HG02852 (cell line): ENCODE measurements around the gene TPRN.
"Not testable (repeated sequence)": the region's sequence is repeated elsewhere in the genome, so short reads cannot be mapped to it uniquely, and the experiment has no call there.

Experiments used
- ATAC-seq: cut with Tn5 transposase; IDR thresholded peaks from one replicate; pipeline ENCODE4 v1.9.1; 2021; ENCODE audit warnings: mild to moderate bottlenecking, moderate library complexity; ENCODE audit not compliant: unreplicated experiment

The TPRN gene, protein sequence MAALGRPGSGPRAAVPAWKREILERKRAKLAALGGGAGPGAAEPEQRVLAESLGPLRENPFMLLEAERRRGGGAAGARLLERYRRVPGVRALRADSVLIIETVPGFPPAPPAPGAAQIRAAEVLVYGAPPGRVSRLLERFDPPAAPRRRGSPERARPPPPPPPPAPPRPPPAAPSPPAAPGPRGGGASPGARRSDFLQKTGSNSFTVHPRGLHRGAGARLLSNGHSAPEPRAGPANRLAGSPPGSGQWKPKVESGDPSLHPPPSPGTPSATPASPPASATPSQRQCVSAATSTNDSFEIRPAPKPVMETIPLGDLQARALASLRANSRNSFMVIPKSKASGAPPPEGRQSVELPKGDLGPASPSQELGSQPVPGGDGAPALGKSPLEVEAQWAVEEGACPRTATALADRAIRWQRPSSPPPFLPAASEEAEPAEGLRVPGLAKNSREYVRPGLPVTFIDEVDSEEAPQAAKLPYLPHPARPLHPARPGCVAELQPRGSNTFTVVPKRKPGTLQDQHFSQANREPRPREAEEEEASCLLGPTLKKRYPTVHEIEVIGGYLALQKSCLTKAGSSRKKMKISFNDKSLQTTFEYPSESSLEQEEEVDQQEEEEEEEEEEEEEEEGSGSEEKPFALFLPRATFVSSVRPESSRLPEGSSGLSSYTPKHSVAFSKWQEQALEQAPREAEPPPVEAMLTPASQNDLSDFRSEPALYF

DNA sequence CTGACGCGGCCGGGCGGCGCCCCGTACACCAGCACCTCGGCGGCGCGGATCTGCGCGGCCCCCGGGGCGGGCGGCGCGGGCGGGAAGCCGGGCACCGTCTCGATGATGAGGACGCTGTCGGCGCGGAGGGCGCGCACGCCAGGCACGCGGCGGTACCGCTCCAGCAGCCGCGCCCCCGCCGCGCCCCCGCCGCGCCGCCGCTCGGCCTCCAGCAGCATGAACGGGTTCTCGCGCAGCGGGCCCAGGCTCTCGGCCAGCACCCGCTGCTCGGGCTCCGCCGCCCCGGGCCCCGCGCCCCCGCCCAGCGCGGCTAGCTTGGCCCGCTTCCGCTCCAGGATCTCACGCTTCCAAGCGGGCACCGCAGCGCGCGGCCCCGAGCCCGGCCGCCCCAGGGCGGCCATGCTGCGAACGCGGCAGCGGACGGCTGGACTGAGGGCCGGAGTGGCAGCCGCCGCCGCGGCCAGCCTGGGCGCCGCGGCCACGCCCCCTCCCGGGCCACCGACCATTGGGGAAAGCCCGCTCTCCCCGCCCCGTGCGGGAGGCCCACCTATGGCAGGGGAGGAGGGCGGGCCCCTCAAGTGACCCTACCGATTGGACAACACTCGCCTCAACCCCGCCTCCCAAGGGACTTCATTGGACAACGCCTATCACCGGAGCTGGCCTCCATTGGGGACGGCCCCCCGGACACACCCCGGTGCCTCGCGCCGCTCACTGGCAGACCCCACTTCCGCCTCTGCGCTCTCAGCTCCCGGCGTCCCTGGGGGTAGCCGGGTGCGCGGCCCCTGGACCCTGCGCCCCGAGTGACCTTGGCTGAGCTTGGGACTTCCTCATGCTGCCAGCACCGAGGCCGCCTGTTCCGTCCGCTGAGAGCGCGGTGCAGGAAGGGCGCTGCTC, at the start of gene TPRN:
Gene TPRN (minus strand): TSS at position 431 of the 894 bp plus-strand sequence. CDS start 30 bp downstream, at position 401.
- peak; percentile 92 for ATAC-seq

DNA sequence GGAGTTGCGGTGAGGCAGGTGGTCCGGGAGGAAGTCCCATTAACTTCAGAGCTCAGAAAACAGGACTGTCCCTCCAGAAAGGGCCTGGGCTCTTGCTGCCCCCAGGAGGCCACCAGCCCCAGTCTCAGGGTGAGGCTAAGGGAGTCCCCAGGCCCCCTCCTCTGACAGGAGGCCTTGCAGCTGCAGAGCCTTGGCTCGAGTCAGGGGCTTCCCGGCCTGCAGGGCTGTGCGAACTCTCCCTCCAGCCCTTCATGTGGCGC, 47.3 kb upstream of the TPRN start:
- ATAC-seq: no peak

DNA sequence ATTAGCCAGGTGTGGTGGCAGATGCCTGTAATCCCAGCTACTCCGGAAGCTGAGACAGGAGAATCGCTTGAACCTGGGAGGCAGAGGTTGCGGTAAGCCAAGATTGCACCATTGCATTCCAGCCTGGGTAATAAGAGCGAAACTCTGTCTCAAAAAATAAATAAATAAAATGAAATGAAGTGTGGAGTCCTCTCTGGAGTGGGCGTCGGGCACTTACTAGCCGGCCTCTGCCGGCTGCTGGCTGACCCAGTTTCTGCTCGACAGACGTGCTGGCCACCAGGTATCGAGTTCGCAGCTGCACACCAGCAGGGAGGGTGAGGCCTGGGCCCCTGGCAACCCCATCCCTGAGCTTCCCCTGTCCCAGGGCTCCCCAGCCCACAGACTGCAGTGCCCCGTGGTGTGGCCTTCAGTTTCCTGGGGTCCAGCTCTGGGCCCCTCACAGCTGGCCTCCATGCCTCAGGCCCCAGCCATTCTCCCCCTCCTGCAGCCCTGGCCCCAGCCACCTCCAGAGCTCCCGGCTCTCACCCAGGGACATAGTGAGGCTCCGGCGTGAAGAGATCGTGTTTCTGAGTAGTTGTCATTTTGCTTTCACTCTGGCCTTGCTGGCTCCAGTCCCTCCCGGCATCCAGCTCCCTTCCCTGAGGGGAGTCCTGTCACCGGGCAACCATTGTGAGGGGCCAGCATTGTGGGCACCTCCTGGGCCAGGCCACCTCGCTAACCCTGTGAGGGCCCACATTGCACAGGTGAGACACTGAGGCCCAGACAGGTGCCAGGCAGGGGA, 46.8 kb upstream of the TPRN start:
- no peak for ATAC-seq

DNA sequence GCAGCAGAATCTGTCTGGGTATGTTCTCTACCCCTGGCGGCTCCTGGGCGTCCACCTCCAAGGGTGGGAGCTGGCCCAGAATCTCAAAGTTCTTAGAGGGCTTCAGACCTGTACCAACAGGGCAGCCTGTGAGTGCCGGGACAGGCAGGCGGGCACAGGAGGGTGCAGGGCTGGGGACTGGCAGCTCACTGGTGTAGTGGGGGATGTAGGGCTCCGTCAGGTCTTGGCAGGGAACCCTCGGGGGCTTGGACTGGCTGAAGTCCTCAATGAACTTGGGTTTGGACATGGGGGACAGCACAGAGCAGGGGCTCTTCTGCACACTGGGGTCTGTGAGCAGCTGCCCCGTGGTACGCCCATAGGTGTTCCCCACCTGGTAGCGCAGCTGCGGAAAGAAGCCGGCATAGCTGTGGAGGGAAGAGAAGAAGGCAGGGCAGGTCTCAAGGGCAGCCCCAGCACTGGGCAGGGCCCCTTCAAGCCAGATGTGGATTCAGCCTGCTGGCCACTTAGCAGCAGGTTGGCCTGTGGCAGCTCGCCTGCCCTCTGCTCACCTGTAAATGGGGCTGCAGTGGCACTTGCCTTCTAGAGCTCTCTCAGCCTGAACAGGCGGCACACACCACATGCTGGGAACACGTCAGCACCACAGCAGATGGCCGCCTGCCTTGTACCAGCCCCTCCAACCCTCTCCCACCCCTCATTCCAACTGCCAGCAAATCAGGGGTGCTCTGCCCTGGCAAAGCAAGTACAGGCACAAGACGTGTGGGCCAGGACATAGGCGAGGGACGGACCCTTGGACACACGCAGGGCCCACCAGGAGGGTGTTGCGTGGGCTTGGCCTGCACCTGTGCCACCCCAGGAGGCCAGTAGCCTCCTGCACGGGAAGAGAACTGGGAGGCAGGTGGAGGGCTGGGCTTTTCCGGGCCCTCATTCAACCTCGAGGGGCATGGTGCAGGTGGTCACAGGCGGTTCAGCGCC, 45.2 kb upstream of the TPRN start:
- no peak for ATAC-seq

DNA sequence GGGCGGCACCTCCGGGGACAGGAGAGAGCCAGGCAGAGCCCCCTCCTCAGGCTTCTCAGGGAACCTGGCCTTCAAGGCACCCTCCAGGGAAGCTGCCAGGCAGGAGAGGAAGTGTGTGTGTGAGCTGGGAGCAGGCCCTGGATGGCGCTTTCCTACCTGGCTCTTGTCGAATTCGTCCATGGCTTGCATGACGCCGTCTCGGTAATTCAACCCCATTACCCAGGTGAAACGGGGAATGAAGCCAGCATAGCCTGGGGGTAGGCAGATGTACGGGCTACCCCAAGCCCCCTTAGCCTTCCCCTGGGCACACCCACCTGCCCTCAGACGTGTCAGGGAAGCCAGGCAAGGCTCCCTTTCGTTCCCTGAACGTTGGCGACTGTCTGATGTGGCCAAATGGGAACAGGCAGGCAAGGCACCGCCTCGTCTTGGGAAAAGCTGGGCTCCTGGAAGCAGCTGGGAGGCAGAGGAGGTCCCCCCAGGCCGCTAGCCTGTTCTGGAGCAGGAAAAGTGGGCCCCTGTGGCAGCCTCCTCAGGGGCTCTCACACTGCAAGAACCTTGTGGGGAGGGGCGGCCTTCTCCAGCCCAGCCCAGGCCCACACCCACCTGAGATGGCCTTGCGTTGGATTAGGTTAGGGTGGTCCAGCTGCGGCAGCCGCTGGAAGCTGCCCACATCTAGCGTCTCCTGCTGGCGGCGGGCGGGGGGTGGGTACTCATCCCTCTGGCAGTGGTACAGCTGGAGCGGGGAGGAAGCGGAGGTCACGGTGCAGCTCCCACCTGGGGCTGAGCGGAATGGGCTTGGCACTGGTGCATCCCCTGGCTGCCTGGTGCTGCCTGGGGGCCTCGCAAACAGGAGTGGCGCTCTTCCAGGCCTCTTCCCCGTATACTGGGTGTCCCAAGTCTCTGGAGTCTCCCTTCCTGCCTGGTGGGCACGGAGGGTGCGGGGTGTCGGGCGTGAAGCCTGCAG, 44.2 kb upstream of the TPRN start:
- no peak for ATAC-seq

DNA sequence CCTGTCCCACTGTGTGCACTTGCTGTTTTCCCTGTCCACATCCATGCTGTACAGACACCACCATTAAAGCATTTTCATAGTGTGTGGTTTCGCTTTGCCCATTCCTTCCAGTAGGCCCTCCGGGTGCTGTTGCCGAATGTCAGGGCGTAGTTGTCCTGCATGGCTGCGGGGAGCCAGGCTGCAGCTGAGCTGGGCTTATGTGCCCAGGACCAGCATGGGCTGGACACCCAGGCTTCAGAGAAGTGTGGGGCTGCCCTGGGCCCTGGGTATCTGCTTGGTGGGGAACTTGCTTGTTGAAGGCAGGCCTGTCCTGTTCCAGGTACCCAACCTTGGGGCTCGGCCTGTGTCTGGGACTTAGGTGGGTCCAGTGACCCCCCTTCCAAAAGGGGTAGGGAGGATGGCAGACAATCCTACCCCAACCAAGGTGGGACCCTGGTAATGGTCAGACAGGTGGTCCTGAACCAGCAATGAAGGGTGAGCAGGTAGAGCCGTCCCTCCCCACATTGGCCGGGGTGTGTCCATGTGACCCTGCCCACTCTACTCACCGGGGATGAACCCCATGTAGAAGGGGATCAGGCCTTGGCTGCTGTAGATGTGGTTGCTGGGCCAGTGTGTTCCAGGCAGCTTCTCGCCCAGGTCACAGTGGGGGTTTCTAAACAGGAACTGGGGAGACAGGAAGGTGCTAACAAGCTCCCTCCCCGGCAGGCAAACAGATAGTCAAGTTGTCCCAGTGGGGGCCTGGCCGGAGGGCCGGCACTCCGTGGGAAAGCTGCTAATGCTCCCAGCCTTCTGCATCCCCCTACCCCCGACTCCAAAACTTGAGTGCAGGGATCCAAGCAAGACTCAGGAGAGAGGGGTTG, 43.3 kb upstream of the TPRN start:
- no peak for ATAC-seq

DNA sequence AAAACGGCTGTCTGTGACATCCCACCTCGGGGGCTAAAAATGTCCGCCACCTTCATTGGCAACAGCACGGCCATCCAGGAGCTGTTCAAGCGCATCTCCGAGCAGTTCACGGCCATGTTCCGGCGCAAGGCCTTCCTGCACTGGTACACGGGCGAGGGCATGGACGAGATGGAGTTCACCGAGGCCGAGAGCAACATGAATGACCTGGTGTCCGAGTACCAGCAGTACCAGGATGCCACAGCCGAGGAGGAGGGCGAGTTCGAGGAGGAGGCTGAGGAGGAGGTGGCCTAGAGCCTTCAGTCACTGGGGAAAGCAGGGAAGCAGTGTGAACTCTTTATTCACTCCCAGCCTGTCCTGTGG, 42.7 kb upstream of the TPRN start:
- not testable (repeated sequence) for ATAC-seq

DNA sequence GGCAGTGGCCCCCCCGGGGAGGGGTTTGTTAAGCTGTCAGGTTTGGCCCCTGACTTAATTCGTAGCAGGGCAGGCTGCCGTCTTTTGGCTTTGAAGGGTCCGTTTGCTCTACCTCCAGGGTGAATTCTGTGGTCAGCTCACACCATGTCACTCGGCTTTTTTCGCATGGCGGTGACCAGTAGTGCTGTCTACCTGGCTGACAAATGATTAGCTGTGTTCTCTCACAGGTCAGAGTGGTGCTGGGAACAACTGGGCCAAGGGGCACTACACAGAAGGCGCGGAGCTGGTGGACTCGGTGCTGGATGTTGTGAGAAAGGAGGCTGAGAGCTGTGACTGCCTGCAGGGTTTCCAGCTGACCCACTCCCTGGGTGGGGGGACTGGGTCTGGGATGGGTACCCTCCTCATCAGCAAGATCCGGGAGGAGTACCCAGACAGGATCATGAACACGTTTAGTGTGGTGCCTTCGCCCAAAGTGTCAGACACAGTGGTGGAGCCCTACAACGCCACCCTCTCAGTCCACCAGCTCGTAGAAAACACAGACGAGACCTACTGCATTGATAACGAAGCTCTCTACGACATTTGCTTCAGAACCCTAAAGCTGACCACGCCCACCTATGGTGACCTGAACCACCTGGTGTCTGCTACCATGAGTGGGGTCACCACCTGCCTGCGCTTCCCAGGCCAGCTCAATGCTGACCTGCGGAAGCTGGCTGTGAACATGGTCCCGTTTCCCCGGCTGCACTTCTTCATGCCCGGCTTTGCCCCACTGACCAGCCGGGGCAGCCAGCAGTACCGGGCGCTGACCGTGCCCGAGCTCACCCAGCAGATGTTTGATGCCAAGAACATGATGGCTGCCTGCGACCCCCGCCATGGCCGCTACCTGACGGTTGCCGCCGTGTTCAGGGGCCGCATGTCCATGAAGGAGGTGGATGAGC, 42.0 kb upstream of the TPRN start:
- ATAC-seq: no peak

DNA sequence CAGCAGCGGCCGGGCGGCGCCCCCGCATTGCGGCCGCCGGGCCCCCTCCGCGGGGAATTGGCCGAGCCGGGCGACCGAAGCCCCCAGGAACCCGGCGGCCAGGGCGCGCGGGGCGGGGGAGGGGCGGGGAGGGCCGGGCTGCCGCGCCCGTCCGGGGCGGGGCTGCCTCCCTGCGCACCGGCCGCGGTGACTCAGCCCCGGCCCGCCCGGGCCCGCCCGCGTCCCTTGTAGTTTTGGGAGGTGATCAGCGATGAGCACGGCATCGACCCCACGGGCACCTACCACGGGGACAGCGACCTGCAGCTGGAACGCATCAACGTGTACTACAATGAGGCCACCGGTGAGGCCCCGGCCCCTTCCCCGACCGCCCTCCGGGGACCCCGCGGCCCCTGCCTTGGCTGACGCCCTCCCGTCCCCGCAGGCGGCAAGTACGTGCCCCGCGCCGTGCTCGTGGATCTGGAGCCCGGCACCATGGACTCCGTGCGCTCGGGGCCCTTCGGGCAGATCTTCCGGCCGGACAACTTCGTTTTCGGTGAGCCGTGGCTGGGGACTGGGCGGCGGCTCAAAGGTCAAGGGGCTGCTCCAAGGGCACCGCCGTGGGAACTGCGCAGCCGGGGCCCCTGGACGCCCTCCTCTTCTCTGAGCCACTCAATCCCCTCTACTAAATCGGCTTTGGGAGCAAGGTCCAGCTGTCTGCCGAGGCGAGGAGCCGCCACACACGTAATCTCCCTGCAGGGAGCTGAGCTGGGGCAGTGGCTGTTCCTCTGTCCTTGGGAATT, 41.1 kb upstream of the TPRN start:
- peak; percentile 10 for ATAC-seq

DNA sequence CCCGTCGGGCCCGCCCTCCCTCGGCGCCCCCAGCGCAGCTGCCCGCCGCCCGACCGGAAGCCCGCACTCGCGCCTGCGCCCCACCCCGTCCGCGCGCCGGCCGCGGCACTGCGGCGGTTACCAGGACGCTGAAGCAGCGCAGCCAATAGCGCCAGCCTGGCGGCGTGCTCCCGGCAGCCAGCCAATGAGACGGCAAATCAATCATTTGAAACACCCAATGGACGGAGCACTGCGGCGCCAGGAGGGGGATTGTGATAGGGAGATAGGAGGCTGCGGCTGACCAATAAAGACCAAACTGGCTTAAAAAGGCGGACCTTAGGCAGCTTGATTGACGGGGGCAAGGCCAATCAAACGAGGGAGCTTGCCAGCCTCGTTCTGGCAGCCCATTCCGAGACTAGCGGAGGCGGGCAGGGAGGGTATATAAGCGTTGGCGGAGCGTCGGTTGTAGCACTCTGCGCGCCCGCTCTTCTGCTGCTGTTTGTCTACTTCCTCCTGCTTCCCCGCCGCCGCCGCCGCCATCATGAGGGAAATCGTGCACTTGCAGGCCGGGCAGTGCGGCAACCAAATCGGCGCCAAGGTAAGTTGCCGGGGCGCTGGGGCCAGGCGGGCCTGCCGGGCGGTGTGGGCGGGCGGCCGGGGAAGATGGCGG, 40.4 kb upstream of the TPRN start, which contains the start of gene TUBB4B:
Gene TUBB4B (plus strand): TSS at position 447 of the 649 bp plus-strand sequence. CDS start 74 bp downstream, at position 521.
- peak; percentile 75 for ATAC-seq

DNA sequence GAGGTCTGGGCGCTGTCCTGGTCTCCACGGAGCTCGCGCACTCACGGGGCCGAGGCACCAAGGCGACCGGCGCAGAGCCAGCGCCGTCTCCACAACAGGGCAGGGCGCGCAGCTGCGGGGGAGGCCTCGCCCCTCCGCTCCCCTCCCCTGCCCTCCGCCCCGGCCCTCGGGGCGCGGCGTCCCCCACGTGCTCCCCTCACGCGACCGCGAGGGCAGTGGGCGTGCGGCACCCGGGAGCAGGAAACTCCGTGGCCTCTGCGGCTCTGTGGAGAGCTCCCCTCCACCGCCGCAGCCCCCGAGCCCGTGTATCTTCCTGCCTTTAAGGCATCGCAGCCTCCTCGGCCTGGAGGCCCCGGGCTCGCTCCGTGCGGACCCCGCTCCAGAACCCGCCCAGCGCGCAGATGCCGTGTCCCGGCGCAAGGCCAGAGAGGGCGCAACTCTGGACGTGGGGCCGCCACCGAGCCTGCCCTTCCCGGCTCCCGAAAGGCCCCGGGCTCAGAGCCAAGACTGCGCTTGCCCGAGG, 39.8 kb upstream of the TPRN start:
- peak; percentile 23 for ATAC-seq

DNA sequence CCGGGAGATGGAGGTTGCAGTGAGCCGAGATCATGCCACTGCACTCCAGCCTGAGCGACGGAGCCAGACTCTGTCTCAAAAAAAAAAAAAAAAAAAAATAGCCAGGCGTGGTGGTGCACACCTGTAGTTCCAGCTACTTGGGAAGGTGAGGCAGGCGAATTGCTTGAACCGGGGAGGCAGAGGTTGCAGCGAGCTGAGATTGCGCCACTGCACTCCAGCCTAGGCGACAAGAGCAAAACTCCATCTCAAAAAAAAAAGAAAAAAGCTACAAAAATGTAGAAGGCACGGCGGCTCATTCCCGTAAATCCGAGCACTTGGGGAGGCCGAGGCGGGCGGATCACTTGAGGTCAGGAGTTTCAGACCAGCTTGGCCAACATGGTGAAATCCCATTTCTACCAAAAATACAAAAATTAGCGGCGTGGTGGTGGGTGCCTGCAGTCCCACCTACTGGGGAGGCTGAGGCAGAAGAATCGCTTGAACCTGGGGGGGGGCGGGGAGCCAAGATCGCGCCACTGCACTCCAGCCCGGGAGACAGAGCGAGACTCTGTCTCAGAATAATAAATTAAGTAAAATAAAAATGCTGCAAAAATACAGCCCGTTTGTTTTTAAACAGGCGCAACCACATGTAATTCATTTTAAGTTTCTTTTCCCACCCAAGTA, 39.1 kb upstream of the TPRN start:
- not testable (repeated sequence) for ATAC-seq

DNA sequence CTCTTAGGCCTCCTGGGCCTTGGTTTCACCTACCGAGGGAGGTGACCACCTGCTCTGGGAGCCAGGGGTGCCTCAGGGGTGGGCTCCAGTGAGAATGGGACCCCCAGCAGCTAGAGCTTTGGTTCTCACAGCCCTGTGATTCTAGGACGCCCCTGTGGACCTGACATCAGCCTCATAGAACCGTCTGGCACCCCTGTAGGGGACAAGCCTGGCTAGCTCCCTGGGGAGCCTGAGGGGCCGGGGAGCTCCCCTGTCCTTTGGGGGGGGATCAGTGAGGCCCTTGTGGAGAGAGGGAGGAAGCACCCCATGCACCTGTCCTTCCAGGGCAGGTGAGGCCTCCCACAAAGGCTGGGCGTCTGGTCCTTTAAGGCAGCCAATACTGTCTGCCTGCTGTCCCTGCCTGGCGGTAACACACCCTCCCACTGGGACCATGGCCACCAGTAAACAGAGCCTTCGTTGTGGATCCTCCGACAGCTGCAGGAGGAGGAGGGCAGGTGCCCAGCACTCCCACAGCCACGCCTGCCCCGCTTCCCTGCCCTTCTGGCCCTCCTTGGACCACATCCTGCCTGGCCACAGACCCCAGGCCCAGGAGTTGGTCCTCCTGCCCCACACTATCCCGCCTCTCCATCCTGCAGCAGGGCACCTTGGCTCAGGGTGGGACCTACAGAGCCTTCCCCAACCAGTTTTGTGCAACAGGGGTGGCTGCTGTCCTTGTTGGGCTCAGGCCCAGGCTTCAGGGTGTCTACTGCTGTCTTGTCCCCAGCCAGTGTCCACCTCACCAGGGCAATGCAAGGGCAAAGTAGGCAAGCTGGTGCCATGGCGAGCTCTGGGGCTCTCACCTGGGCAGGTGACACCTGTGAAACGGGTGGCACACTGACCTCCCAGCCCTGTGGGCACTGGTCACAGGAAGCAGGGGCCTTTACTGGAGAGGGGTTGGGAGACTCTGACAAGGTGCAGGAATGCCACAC, 37.5 kb upstream of the TPRN start:
- no peak for ATAC-seq
